ENCODE measurements around the gene STX10. TPM values are rescaled to one million over a fixed set of nuclear protein-coding genes. Genes with fewer than 3 reads are reported as not detected.
"Not testable (repeated sequence)": the region's sequence is repeated elsewhere in the genome, so short reads cannot be mapped to it uniquely, and the experiment has no call there.

The STX10 gene
- polyA plus RNA-seq, 1 donor: 49.0 TPM

GRCh38 chr19:13154241-13154778 lies 4.1 kb upstream of the STX10 start:
- peaks cover 18% of the 10 kb centered on the region for H3K4me1 ChIP-seq (ENCODE audit: control insufficient read depth, insufficient read depth, low read length)
- H3K27me3 ChIP-seq (ENCODE audit: control insufficient read depth, insufficient read depth, low read length): no peaks in the 10 kb centered on the region
- peak overlapping the region; percentile 96 for H3K4me3 ChIP-seq (ENCODE audit: low read length)
- peak; percentile 88 for DNase-seq
- no peaks in the 10 kb centered on the region for H3K9me3 ChIP-seq (ENCODE audit: control insufficient read depth, low read depth, low read length)
- H3K36me3 ChIP-seq (ENCODE audit: control insufficient read depth, insufficient read depth, low read length): peaks cover 2% of the 10 kb centered on the region
- H3K27ac ChIP-seq (ENCODE audit: low read length): peak overlapping the region; percentile 100
- no CpG with 5 or more reads among the region's 21 CpGs for WGBS (ENCODE audit: insufficient coverage, low lambda C conversion rate)

- peaks cover 2% of the 10 kb centered on the region for H3K36me3 ChIP-seq (ENCODE audit: control insufficient read depth, insufficient read depth, low read length)
- no peaks in the 10 kb centered on the region for H3K27me3 ChIP-seq (ENCODE audit: control insufficient read depth, insufficient read depth, low read length)
- peaks cover 23% of the 10 kb centered on the region for H3K4me1 ChIP-seq (ENCODE audit: control insufficient read depth, insufficient read depth, low read length)
- H3K4me3 ChIP-seq (ENCODE audit: low read length): peak overlapping the region; percentile 96
- no CpG with 5 or more reads among the region's 69 CpGs for WGBS (ENCODE audit: insufficient coverage, low lambda C conversion rate)
- peak overlapping the region; percentile 100 for H3K27ac ChIP-seq (ENCODE audit: low read length)
- DNase-seq: no peak
- H3K9me3 ChIP-seq (ENCODE audit: control insufficient read depth, low read depth, low read length): no peaks in the 10 kb centered on the region
Measured at GRCh38 chr19:13153569-13154240, 3.5 kb upstream of the STX10 start.

GRCh38 chr19:13152974-13153568 lies 2.9 kb upstream of the STX10 start:
- H3K27ac ChIP-seq (ENCODE audit: low read length): peak overlapping the region; percentile 100

GRCh38 chr19:13152356-13152973 lies 2.3 kb upstream of the STX10 start:
- DNase-seq: no peak
- Histone ChIP-seq H3K9me3 (ENCODE audit: control insufficient read depth, low read depth, low read length) (no peaks in the 10 kb centered on the region), H3K4me3 (ENCODE audit: low read length) (peak overlapping the region; percentile 96), H3K27me3 (ENCODE audit: control insufficient read depth, insufficient read depth, low read length) (no peaks in the 10 kb centered on the region), H3K27ac (ENCODE audit: low read length) (peak overlapping the region; percentile 100), H3K36me3 (ENCODE audit: control insufficient read depth, insufficient read depth, low read length) (peaks cover 2% of the 10 kb centered on the region), H3K4me1 (ENCODE audit: control insufficient read depth, insufficient read depth, low read length) (peaks cover 24% of the 10 kb centered on the region)
- no CpG with 5 or more reads among the region's 25 CpGs for WGBS (ENCODE audit: insufficient coverage, low lambda C conversion rate)

More at GRCh38 chr19:13152974-13153568, 2.9 kb upstream of the STX10 start:
- peak overlapping the region; percentile 96 for H3K4me3 ChIP-seq (ENCODE audit: low read length)
- DNase-seq: peak; percentile 97 to 98
- no peaks in the 10 kb centered on the region for H3K9me3 ChIP-seq (ENCODE audit: control insufficient read depth, low read depth, low read length)
- H3K27me3 ChIP-seq (ENCODE audit: control insufficient read depth, insufficient read depth, low read length): no peaks in the 10 kb centered on the region
- peaks cover 24% of the 10 kb centered on the region for H3K4me1 ChIP-seq (ENCODE audit: control insufficient read depth, insufficient read depth, low read length)
- H3K36me3 ChIP-seq (ENCODE audit: control insufficient read depth, insufficient read depth, low read length): peaks cover 2% of the 10 kb centered on the region
- WGBS (ENCODE audit: insufficient coverage, low lambda C conversion rate): no CpG with 5 or more reads among the region's 59 CpGs

- Histone ChIP-seq H3K9me3 (ENCODE audit: control insufficient read depth, low read depth, low read length) (no peaks in the 10 kb centered on the region), H3K27me3 (ENCODE audit: control insufficient read depth, insufficient read depth, low read length) (no peaks in the 10 kb centered on the region), H3K4me3 (ENCODE audit: low read length) (peak overlapping the region; percentile 99), H3K36me3 (ENCODE audit: control insufficient read depth, insufficient read depth, low read length) (peaks cover 2% of the 10 kb centered on the region), H3K27ac (ENCODE audit: low read length) (peak overlapping the region; percentile 100), H3K4me1 (ENCODE audit: control insufficient read depth, insufficient read depth, low read length) (peaks cover 23% of the 10 kb centered on the region)
- no CpG with 5 or more reads among the region's 71 CpGs for WGBS (ENCODE audit: insufficient coverage, low lambda C conversion rate)
- peak; percentile 97 to 98 for DNase-seq
Measured at GRCh38 chr19:13151605-13152355, 1.6 kb upstream of the STX10 start.

- peak overlapping the region; percentile 99 for H3K4me3 ChIP-seq (ENCODE audit: low read length)
Measured at GRCh38 chr19:13150931-13151604, 893 bp upstream of the STX10 start.

GRCh38 chr19:13149628-13150186 lies 468 bp downstream of the STX10 start:
- no peak for DNase-seq
- Histone ChIP-seq H3K9me3 (ENCODE audit: control insufficient read depth, low read depth, low read length) (no peaks in the 10 kb centered on the region), H3K4me1 (ENCODE audit: control insufficient read depth, insufficient read depth, low read length) (peaks cover 10% of the 10 kb centered on the region), H3K36me3 (ENCODE audit: control insufficient read depth, insufficient read depth, low read length) (peaks cover 7% of the 10 kb centered on the region), H3K27me3 (ENCODE audit: control insufficient read depth, insufficient read depth, low read length) (no peaks in the 10 kb centered on the region), H3K4me3 (ENCODE audit: low read length) (peak overlapping the region; percentile 99), H3K27ac (ENCODE audit: low read length) (peak overlapping the region; percentile 99)
- no CpG with 5 or more reads among the region's 46 CpGs for WGBS (ENCODE audit: insufficient coverage, low lambda C conversion rate)

More at GRCh38 chr19:13150931-13151604, 893 bp upstream of the STX10 start:
- no peak for DNase-seq
- H3K27me3 ChIP-seq (ENCODE audit: control insufficient read depth, insufficient read depth, low read length): no peaks in the 10 kb centered on the region
- H3K27ac ChIP-seq (ENCODE audit: low read length): peak overlapping the region; percentile 99
- H3K9me3 ChIP-seq (ENCODE audit: control insufficient read depth, low read depth, low read length): no peaks in the 10 kb centered on the region
- peaks cover 2% of the 10 kb centered on the region for H3K36me3 ChIP-seq (ENCODE audit: control insufficient read depth, insufficient read depth, low read length)
- no CpG with 5 or more reads among the region's 34 CpGs for WGBS (ENCODE audit: insufficient coverage, low lambda C conversion rate)
- H3K4me1 ChIP-seq (ENCODE audit: control insufficient read depth, insufficient read depth, low read length): peaks cover 19% of the 10 kb centered on the region

- DNase-seq; H3K9me3 ChIP-seq (ENCODE audit: control insufficient read depth, low read depth, low read length); H3K27me3 ChIP-seq (ENCODE audit: control insufficient read depth, insufficient read depth, low read length); H3K36me3 ChIP-seq (ENCODE audit: control insufficient read depth, insufficient read depth, low read length): not testable (repeated sequence)
- Histone ChIP-seq H3K27ac (ENCODE audit: low read length) (peak overlapping the region; percentile 99), H3K4me3 (ENCODE audit: low read length) (peak overlapping the region; percentile 99), H3K4me1 (ENCODE audit: control insufficient read depth, insufficient read depth, low read length) (peaks cover 10% of the 10 kb centered on the region)
- WGBS (ENCODE audit: insufficient coverage, low lambda C conversion rate): no CpG with 5 or more reads among the region's 17 CpGs
Measured at GRCh38 chr19:13149173-13149627, 975 bp downstream of the STX10 start.

GRCh38 chr19:13146763-13147563 lies 3.2 kb downstream of the STX10 start:
- WGBS (ENCODE audit: insufficient coverage, low lambda C conversion rate): 95% methylated on average over 4 of the region's 16 CpGs
- no peak overlapping the region for H3K27ac ChIP-seq (ENCODE audit: low read length)
- no peak overlapping the region for H3K4me3 ChIP-seq (ENCODE audit: low read length)
- no peaks in the 10 kb centered on the region for H3K27me3 ChIP-seq (ENCODE audit: control insufficient read depth, insufficient read depth, low read length)
- DNase-seq: no peak
- no peaks in the 10 kb centered on the region for H3K9me3 ChIP-seq (ENCODE audit: control insufficient read depth, low read depth, low read length)
- H3K4me1 ChIP-seq (ENCODE audit: control insufficient read depth, insufficient read depth, low read length): peaks cover 10% of the 10 kb centered on the region
- peaks cover 15% of the 10 kb centered on the region for H3K36me3 ChIP-seq (ENCODE audit: control insufficient read depth, insufficient read depth, low read length)

All from large intestine (tissue), 3 donors.